Left colon (tissue), 2 donors: ENCODE data around the gene LINC00632. TPM values are rescaled to one million over a fixed set of nuclear protein-coding genes. Genes with fewer than 3 reads are reported as not detected.

Experiments used
- total RNA-seq, 2 donors: library from RNA; stranded (reverse); fragmentation: NEBNext Ultra II Directional; extraction: Animal tissue kit (Norgen Biotek cat#: 25700); gene quantifications; one replicate each; pipeline ENCODE4 v1.2.1, GENCODE V29; 2021
- donor health status: DM: no; HTN: no; CAD: no.
- donor health status: DM: yes; HTN: yes; CAD: no.

The LINC00632 gene
- total RNA-seq, 2 donors from 2014 or later: 32.1 to 72.8 TPM

Other genes with a start within 250 kb of the LINC00632 start
- not detected for gene SOX3, start 204.7 kb upstream of the LINC00632 start, total RNA-seq